Calu3 (cell line): ENCODE results near the gene DPY19L2. TPM values are rescaled to one million over a fixed set of nuclear protein-coding genes. Genes with fewer than 3 reads are reported as not detected.
"Not testable (repeated sequence)": the region's sequence is repeated elsewhere in the genome, so short reads cannot be mapped to it uniquely, and the experiment has no call there.

Experiments
- BruUV-seq: library from RNA; stranded (reverse); fragments of 400-500 nt; replicated peaks from 2 replicates; lab custom pipeline; 2021; lab: Mats Ljungman, UMichigan
- CTCF ChIA-PET: fragments of 300-600 bp; sonication (Branson Sonifier 250); formaldehyde crosslinking; loops from one replicate; lab custom pipeline; 2022; ENCODE audit warnings: antibody characterized with exemption; lab: Charles Lee
- DNase-seq: peaks from one replicate; pipeline ENCODE4 v3.0.0; 2022
- H3K27ac Mint-ChIP-seq: one replicate; pipeline ENCODE4 v1.8.0; 2022; ENCODE audit warnings: mixed read lengths; ENCODE audit not compliant: unreplicated experiment
- H3K27me3 Mint-ChIP-seq: one replicate; pipeline ENCODE4 v1.8.0; 2022; ENCODE audit warnings: mixed read lengths; ENCODE audit not compliant: unreplicated experiment
- H3K36me3 Mint-ChIP-seq: one replicate; pipeline ENCODE4 v1.8.0; 2022; ENCODE audit warnings: mild to moderate bottlenecking, moderate library complexity, mixed read lengths; ENCODE audit not compliant: insufficient read depth, unreplicated experiment
- H3K4me1 Mint-ChIP-seq: one replicate; pipeline ENCODE4 v1.8.0; 2022; ENCODE audit warnings: mild to moderate bottlenecking, low read depth, mixed read lengths; ENCODE audit not compliant: unreplicated experiment
- H3K4me3 Mint-ChIP-seq: one replicate; pipeline ENCODE4 v1.8.0; 2022; ENCODE audit warnings: mild to moderate bottlenecking, low read depth, moderate library complexity, mixed read lengths; ENCODE audit not compliant: unreplicated experiment
- H3K9me3 Mint-ChIP-seq: one replicate; pipeline ENCODE4 v1.8.0; 2022; ENCODE audit warnings: low read depth, mixed read lengths; ENCODE audit not compliant: unreplicated experiment
- intact Hi-C: fragments of 100-400 bp; cut with micrococcal nuclease; formaldehyde crosslinking; loops from one replicate; pipeline ENCODE4 v1.10.0; 2022; ENCODE audit not compliant: unreplicated experiment
- total RNA-seq: library from RNA; stranded (reverse); gene quantifications from 2 replicates; pipeline ENCODE4 v1.2.3, GENCODE V29; 2022

DPY19L2 gene
- total RNA-seq, 1 experiment from 2014 or later, result 9.2 TPM

DNA sequence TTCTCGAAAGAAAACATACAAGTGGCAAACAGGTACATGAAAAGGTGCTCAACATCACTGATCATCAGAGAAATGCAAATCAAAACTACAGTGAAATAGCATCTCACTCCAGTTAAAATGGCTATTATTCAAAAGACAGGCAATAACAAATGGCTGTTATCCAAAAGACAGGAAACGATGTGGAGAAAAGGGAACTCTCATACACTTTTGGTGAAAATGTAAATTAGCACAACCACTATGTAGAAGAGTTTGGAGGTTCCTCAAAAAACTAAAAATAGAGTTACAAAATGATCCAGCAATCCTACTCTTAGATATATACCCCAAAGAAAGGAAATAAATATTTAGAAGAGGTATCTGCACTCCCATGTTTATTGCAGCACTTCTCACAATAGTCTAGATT is 90.7 kb downstream of the DPY19L2 start:
- H3K27ac Mint-ChIP-seq, CTCF ChIA-PET, H3K4me3 Mint-ChIP-seq, intact Hi-C loops, BruUV-seq, DNase-seq, H3K36me3 Mint-ChIP-seq, H3K4me1 Mint-ChIP-seq, H3K27me3 Mint-ChIP-seq, H3K9me3 Mint-ChIP-seq: not testable (repeated sequence)

DNA sequence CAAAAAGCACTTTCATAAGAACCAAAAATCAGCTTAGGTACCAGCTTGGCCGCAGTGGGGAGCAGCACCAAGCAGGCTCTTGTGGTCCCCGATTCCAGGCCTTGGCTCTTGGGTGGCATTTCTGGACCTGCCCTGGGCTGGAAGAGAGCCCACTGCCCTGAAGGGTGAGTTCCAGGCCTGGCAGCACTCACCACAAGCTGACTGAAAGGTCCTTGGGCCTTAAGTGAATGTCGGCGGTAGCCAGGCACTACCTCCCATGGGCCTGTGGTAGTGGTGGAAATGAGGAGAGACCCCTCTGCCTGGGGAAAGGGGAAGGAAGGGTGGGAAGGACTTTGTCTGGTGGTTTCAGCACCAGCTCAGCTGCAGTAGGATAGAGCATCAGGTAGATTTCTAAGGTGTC is 96.3 kb downstream of the DPY19L2 start:
- H3K27ac Mint-ChIP-seq, H3K4me1 Mint-ChIP-seq, H3K27me3 Mint-ChIP-seq, intact Hi-C loops, CTCF ChIA-PET, H3K4me3 Mint-ChIP-seq, BruUV-seq, DNase-seq, H3K9me3 Mint-ChIP-seq, H3K36me3 Mint-ChIP-seq: not testable (repeated sequence)

DNA sequence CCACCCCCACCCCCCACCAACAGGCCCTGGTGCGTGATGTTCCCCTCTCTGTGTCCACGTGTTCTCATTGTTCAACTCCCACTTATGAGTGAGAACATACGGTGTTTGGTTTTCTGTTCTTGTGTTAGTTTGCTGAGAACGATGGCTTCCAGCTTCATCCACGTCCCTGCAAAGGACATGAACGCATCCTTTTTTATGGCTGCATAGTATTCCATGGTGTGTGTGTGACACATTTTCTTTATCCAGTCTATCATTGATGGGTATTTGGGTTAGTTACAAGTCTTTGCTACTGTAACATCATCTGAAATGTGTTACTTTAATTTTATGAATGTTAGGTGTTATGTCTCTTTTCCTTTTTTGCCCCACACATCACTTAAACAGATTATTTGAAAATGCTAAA is 109.8 kb downstream of the DPY19L2 start:
- CTCF ChIA-PET, H3K9me3 Mint-ChIP-seq, intact Hi-C loops, DNase-seq, H3K36me3 Mint-ChIP-seq, BruUV-seq, H3K4me1 Mint-ChIP-seq, H3K4me3 Mint-ChIP-seq, H3K27me3 Mint-ChIP-seq, H3K27ac Mint-ChIP-seq: not testable (repeated sequence)

DNA sequence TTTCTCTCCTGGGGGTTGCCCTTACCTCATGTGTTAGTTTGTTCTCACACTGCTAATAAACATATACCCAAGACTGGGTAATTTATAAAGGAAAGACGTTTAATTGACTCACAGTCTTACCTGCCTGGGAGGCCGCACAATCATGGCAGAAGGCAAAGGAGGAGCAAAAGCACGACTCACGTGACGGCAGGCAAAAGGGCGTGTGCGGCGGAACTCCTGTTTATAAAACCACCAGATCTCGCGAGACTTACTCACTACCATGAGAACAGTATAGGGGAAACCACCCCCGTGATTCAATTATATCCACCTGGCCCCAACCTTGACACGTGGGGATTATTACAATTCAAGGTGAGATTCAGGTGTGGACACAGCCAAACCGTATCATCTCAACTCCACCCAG is 116.9 kb downstream of the DPY19L2 start:
- intact Hi-C loops, H3K9me3 Mint-ChIP-seq, CTCF ChIA-PET, BruUV-seq, H3K4me1 Mint-ChIP-seq, H3K4me3 Mint-ChIP-seq, H3K27me3 Mint-ChIP-seq, DNase-seq, H3K36me3 Mint-ChIP-seq, H3K27ac Mint-ChIP-seq: not testable (repeated sequence)

DNA sequence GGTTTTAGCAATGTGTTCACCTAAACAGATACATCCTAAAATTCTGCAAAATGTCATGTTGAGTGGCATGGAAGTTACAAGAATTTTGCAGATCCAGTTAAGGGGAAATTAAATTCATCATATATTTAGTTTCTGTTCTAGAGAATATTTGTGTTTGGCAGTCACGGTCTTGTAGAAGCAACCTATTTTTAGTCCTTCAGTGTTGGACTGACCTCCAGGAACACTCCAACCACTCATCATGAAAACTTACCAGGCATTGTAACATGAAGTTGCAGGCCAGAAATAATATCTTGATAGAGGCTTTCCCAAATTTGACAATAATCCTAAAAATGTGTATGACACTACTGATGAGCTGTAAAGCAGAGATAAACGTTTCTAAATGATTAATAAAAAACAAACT is 119.3 kb downstream of the DPY19L2 start:
- H3K9me3 Mint-ChIP-seq, H3K27me3 Mint-ChIP-seq, H3K4me1 Mint-ChIP-seq, DNase-seq, H3K27ac Mint-ChIP-seq, H3K4me3 Mint-ChIP-seq, CTCF ChIA-PET, H3K36me3 Mint-ChIP-seq, BruUV-seq: not testable (repeated sequence)
- intact Hi-C loops, result loop anchor here (5.0 kb wide), 1 partner anchor 193 kb away; no protein-coding TSS in a partner anchor

DNA sequence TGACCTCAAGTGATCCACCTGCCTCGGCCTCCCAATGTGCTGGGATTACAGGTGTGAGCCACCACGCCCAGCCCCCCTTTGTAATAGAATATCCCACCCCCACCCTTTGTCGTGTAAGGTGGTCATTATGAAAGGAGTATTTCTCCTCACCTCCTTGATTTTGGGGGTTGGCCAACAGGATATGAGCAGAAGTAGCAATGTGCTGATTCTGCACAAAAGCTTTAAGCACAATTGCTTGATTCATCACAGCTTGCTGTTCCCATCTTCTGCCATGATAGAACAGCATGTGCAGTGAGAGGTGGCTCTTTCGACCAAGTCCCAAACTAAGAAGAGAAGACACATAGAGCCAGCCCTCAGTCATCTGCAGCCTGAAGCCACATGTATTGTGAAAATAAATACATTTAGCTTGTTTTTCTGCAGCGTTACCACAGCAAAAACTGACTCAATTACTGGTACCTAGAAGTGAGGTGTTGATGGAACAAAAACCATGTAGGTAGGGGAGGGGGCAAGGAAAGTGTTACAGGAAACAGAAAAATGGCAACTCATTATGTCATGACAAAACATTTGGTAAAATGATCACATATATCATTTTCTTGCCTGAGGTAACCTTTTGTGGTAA is 122.9 kb downstream of the DPY19L2 start:
- CTCF ChIA-PET, H3K27me3 Mint-ChIP-seq, H3K4me1 Mint-ChIP-seq, DNase-seq, H3K27ac Mint-ChIP-seq, BruUV-seq, H3K9me3 Mint-ChIP-seq, H3K4me3 Mint-ChIP-seq, H3K36me3 Mint-ChIP-seq: not testable (repeated sequence)
- intact Hi-C loops, result loop anchor here (5.0 kb wide), 1 partner anchor 197 kb away; no protein-coding TSS in a partner anchor

DNA sequence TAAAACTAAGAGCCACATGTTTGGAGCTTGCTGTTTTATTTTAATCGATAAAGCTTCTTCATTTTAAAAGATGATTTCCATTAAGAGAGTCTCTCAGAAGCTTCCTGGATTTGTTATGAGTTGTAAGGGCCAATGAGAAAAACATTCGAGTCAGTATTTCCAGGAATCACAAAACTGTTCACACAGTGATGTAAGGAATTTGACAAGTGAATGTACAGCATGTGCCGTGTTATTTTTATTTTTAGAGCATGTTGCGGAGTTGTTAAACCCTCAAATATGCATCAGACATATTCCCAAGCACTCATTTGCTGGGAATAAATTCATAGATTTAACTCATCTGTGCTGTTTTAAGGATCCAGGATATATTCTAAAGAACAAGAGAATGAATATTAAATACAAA is 129.6 kb downstream of the DPY19L2 start:
- H3K36me3 Mint-ChIP-seq, DNase-seq, H3K27ac Mint-ChIP-seq, H3K4me1 Mint-ChIP-seq, H3K27me3 Mint-ChIP-seq, H3K9me3 Mint-ChIP-seq, BruUV-seq, H3K4me3 Mint-ChIP-seq, CTCF ChIA-PET, intact Hi-C loops: not testable (repeated sequence)

DNA sequence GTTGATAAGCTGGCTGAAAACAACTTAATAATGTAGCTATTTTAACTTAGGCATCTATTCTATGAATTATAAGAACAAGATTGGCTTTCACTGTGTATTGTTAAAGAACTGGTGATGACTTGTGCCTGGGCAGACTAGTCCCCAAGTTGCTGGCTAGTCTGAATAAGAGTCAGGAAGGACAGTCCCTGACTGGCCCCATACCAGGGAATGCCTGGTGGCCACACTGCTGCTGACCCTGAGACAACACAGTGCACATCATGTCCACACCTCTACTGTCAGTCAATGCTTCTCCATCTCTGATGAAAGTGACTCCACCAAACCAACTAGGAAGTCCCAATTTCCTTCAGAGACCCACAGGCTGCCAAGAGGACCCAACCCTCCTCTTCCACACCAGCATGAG is 130.5 kb downstream of the DPY19L2 start:
- H3K27ac Mint-ChIP-seq, CTCF ChIA-PET, H3K9me3 Mint-ChIP-seq, BruUV-seq, H3K4me1 Mint-ChIP-seq, intact Hi-C loops, DNase-seq, H3K4me3 Mint-ChIP-seq, H3K27me3 Mint-ChIP-seq, H3K36me3 Mint-ChIP-seq: not testable (repeated sequence)

DNA sequence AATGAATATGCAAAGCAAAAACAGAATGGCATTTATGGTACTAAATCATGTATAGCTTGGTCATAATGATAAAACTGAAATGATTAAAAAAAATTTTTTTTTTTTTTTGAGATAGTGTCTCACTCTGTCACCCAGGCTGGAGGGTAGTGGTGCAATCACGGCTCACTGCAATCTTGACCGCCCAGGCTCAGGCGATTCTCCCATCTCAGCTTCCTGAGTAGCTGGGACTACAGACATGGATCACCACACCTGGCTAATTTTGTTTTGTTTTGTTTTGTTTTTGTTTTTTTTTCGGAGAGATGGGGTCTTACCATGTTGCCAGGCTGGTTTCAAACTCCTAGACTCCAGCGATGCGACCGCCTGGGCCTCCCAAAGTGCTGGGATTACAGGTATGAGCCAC is 138.7 kb downstream of the DPY19L2 start:
- BruUV-seq, DNase-seq, CTCF ChIA-PET, H3K27me3 Mint-ChIP-seq, intact Hi-C loops, H3K27ac Mint-ChIP-seq, H3K36me3 Mint-ChIP-seq, H3K9me3 Mint-ChIP-seq, H3K4me1 Mint-ChIP-seq, H3K4me3 Mint-ChIP-seq: not testable (repeated sequence)
